ENCODE data around the gene RPA3. TPM values are rescaled to one million over a fixed set of nuclear protein-coding genes. Genes with fewer than 3 reads are reported as not detected.

The RPA3 gene
- total and polyA plus RNA-seq, 2 of the 13 experiments (the other 11 are each of a cell fraction or from before 2014, with no cell fraction given) = 38.3 to 154 TPM

DNA sequence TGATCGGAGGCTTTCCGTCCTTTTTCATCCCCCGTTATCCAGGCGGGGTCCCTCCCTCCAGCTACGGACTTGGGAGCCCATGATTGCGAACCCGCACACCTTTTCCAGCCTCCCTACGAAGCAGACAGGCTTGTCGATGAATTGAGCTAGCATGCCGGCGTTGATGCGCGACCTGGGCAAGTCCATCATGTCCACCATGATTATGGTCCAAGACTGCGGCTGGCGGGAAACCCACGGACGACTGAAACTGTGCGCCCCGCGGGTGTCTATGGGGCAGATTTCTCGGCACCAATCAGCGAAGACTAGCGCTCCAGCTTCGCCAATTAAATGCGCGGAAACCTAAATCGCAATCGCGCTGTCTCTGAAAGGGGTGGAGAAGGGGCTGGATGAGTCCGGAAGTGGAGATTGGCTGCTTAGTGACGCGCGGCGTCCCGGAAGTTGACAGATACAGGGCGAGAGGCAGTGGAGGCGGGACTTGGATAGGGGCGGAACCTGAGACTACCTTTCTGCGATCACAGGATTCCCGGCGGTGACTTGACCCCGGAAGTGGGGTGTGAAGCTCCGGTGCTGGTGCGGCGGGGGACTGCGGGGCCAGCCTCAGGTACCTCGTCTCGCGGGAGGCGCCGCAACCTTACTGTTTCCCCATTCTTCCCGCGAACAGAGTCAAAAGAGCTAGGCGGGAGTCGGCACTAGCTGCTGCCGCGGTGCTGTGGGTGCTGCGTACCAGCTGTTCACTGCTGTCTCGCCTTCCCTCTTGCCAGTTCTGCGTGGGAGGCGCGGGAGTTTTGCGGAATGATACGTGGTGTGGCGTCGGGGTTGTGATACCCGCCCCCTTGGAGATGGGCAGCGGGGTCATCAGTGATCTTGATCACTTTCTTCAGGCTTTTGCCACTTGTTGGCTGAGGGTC, 77.9 kb downstream of the RPA3 start, which contains the start of gene UMAD1 (continued):
- TF ChIP-seq, protein P1, sequence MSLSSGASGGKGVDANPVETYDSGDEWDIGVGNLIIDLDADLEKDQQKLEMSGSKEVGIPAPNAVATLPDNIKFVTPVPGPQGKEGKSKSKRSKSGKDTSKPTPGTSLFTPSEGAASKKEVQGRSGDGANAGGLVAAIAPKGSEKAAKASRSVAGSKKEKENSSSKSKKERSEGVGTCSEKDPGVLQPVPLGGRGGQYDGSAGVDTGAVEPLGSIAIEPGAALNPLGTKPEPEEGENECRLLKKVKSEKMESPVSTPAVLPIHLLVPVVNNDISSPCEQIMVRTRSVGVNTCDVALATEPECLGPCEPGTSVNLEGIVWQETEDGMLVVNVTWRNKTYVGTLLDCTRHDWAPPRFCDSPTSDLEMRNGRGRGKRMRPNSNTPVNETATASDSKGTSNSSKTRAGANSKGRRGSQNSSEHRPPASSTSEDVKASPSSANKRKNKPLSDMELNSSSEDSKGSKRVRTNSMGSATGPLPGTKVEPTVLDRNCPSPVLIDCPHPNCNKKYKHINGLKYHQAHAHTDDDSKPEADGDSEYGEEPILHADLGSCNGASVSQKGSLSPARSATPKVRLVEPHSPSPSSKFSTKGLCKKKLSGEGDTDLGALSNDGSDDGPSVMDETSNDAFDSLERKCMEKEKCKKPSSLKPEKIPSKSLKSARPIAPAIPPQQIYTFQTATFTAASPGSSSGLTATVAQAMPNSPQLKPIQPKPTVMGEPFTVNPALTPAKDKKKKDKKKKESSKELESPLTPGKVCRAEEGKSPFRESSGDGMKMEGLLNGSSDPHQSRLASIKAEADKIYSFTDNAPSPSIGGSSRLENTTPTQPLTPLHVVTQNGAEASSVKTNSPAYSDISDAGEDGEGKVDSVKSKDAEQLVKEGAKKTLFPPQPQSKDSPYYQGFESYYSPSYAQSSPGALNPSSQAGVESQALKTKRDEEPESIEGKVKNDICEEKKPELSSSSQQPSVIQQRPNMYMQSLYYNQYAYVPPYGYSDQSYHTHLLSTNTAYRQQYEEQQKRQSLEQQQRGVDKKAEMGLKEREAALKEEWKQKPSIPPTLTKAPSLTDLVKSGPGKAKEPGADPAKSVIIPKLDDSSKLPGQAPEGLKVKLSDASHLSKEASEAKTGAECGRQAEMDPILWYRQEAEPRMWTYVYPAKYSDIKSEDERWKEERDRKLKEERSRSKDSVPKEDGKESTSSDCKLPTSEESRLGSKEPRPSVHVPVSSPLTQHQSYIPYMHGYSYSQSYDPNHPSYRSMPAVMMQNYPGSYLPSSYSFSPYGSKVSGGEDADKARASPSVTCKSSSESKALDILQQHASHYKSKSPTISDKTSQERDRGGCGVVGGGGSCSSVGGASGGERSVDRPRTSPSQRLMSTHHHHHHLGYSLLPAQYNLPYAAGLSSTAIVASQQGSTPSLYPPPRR (CRISPR knock-in tag; IDR thresholded peaks at IDR 0.05; ENCODE audit: borderline replicate concordance) = no peak; the same call in 1 of the 2 replicates
- TF ChIP-seq RARG (CRISPR knock-in tag; IDR thresholded peaks at IDR 0.05; ENCODE audit: low read depth) (no peak), ASH2L (IDR thresholded peaks at IDR 0.05; ENCODE audit: insufficient read length, low read depth, low read length) (peak; percentile 77), ZNF556 (CRISPR knock-in tag; IDR thresholded peaks at IDR 0.05; ENCODE audit: borderline replicate concordance) (no peak), SMARCC2 (IDR thresholded peaks at IDR 0.05) (no peak), FIP1L1 (IDR thresholded peaks at IDR 0.05; ENCODE audit: borderline replicate concordance, insufficient read depth, low read depth, low read length) (no peak), ZNF547 (CRISPR knock-in tag; IDR thresholded peaks at IDR 0.05) (no peak), SNRNP70 (IDR thresholded peaks at IDR 0.05; ENCODE audit: low read depth, low read length) (no peak), NAIF1 (CRISPR knock-in tag; IDR thresholded peaks at IDR 0.05; ENCODE audit: borderline replicate concordance) (no peak; the same call in 1 of the 2 replicates), KLF15 (CRISPR knock-in tag; IDR thresholded peaks at IDR 0.05; ENCODE audit: borderline replicate concordance) (peak; percentile 46; the same call in 1 of the 2 replicates), KDM2A (CRISPR knock-in tag; IDR thresholded peaks at IDR 0.05; ENCODE audit: borderline replicate concordance, low read depth) (peak; percentile 59)
- TF ChIP-seq, protein P2, sequence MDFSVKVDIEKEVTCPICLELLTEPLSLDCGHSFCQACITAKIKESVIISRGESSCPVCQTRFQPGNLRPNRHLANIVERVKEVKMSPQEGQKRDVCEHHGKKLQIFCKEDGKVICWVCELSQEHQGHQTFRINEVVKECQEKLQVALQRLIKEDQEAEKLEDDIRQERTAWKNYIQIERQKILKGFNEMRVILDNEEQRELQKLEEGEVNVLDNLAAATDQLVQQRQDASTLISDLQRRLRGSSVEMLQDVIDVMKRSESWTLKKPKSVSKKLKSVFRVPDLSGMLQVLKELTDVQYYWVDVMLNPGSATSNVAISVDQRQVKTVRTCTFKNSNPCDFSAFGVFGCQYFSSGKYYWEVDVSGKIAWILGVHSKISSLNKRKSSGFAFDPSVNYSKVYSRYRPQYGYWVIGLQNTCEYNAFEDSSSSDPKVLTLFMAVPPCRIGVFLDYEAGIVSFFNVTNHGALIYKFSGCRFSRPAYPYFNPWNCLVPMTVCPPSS (IDR thresholded peaks at IDR 0.05) = no peak
- TF ChIP-seq, protein P3, sequence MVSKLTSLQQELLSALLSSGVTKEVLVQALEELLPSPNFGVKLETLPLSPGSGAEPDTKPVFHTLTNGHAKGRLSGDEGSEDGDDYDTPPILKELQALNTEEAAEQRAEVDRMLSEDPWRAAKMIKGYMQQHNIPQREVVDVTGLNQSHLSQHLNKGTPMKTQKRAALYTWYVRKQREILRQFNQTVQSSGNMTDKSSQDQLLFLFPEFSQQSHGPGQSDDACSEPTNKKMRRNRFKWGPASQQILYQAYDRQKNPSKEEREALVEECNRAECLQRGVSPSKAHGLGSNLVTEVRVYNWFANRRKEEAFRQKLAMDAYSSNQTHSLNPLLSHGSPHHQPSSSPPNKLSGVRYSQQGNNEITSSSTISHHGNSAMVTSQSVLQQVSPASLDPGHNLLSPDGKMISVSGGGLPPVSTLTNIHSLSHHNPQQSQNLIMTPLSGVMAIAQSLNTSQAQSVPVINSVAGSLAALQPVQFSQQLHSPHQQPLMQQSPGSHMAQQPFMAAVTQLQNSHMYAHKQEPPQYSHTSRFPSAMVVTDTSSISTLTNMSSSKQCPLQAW (CRISPR knock-in tag; IDR thresholded peaks at IDR 0.05) = peak; percentile 76; the same call in 1 of the 2 replicates
- TF ChIP-seq, protein P4, sequence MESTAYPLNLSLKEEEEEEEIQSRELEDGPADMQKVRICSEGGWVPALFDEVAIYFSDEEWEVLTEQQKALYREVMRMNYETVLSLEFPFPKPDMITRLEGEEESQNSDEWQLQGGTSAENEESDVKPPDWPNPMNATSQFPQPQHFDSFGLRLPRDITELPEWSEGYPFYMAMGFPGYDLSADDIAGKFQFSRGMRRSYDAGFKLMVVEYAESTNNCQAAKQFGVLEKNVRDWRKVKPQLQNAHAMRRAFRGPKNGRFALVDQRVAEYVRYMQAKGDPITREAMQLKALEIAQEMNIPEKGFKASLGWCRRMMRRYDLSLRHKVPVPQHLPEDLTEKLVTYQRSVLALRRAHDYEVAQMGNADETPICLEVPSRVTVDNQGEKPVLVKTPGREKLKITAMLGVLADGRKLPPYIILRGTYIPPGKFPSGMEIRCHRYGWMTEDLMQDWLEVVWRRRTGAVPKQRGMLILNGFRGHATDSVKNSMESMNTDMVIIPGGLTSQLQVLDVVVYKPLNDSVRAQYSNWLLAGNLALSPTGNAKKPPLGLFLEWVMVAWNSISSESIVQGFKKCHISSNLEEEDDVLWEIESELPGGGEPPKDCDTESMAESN (CRISPR knock-in tag; conservative IDR thresholded peaks at IDR 0.05) = peak; percentile 81; the same call in 1 of the 2 replicates
- TF ChIP-seq, protein P5, sequence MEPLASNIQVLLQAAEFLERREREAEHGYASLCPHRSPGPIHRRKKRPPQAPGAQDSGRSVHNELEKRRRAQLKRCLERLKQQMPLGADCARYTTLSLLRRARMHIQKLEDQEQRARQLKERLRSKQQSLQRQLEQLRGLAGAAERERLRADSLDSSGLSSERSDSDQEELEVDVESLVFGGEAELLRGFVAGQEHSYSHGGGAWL (CRISPR knock-in tag; IDR thresholded peaks at IDR 0.05) = no peak
- TF ChIP-seq, protein P6, sequence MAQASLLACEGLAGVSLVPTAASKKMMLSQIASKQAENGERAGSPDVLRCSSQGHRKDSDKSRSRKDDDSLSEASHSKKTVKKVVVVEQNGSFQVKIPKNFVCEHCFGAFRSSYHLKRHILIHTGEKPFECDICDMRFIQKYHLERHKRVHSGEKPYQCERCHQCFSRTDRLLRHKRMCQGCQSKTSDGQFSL (CRISPR knock-in tag; IDR thresholded peaks at IDR 0.05) = no peak

All from HepG2 (cell line).